ENCODE results near the gene HEPACAM.

DNA sequence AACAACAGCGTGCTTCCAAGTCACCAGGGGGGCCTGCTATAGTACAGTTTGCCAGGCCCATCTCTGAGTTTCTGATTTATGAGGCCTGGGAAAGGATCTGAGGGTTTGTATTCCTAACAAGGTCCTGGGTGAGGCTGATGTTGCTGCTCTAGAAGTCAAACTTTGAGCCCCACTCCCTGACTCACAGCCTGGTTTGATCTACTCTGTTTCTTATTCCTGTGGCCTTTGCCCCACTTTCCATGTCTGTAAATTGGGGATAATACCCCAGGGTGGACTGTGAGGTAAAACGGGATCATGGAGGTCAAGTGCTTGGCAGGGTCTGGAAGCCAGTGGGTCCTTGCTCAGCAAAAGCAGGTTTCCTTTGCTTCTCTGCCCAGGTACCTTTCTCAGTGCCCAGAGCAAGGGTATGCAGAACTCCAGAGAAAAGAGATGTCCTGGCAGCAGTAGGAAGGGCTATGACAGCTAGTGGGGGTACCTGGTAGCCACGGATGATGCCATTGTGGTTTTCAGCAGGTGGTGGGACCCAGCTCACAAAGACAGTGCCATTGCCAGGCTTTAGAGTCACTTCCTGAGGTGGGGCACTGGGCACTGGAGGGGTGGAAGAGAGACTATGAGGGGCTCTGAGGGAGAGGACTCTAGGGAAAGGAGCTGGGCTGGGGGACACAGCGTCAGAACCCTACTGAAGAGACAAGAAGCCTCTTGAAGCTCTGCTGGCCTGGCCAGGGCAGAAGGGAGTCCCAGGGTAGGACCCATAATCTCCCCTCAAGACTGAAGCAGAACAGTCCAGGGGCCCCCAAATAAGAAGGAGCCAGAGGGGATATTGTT lies 41.0 kb downstream of the HEPACAM start:
- TF ChIP-seq POLR2A (IDR thresholded peaks at IDR 0.05; ENCODE audit: low read depth, low read length) (no peak), POLR2AphosphoS5 (IDR thresholded peaks at IDR 0.05; ENCODE audit: low read depth, low read length) (no peak)

Measured in GM12892 (cell line).